ENCODE results near the gene DISC1.

- TF ChIP-seq CTCF (conservative IDR thresholded peaks at IDR 0.05 in 1 of 2, IDR thresholded peaks at IDR 0.05 in 1 of 2; ENCODE audit: low read depth in 1 of 2, low read length in 2 of 2) (no peak), EZH2 (IDR thresholded peaks at IDR 0.05; ENCODE audit: low read length, missing control alignments) (no peak)
Observed at GRCh38 chr1:231642618-231643017, 16.0 kb downstream of the DISC1 start.

Data from fibroblast of lung (primary cell).